Measurements from ENCODE around the gene ENOX2. TPM values are rescaled to one million over a fixed set of nuclear protein-coding genes. Genes with fewer than 3 reads are reported as not detected.

Gene ENOX2
- total RNA-seq, 1 donor from 2014 or later = 25.2 TPM

DNA sequence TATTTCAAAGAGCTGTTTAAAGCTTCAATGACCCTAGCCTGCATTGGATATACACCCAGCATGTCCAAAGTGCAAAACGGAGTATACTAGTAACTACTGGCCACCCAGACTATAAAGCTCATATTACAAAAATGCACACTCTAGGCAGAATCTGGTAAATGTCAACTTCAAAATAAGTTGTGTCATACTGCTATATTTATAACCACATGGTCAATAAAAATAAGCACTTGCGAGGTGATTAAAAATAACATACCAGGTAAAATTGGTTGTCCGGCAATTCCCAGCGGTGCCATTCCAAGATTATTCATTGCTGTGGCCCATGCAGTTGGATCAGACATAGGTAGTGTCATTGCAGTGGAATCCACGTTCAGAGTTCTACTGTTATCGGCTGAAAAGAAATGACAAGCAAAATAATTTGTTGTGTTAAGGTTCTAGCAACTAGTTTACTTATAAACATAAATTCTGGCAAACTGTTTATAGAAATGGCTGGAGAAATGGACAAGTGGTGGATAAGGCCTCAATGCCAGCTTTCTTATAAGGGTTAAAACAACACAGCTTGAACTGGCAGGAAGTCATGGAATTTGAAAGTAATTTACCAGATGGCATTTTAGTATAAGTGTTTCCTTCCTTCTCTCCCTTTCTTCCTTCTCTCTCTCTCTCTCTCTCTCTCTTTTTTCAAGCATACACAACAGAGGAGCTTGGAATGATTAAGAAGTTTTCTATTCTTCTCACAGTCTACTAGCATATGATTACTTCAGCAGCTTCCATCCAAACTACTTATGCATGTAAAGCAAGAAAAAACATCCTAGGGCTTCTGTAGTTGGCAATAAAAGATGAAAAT is 199.9 kb downstream of the ENOX2 start:
- H3K27me3 Mint-ChIP-seq = no peaks in the 10 kb centered on the region
- no peak overlapping the region for H3K4me3 Mint-ChIP-seq
- H3K36me3 Mint-ChIP-seq = no peaks in the 10 kb centered on the region
- TF ChIP-seq, protein P1, sequence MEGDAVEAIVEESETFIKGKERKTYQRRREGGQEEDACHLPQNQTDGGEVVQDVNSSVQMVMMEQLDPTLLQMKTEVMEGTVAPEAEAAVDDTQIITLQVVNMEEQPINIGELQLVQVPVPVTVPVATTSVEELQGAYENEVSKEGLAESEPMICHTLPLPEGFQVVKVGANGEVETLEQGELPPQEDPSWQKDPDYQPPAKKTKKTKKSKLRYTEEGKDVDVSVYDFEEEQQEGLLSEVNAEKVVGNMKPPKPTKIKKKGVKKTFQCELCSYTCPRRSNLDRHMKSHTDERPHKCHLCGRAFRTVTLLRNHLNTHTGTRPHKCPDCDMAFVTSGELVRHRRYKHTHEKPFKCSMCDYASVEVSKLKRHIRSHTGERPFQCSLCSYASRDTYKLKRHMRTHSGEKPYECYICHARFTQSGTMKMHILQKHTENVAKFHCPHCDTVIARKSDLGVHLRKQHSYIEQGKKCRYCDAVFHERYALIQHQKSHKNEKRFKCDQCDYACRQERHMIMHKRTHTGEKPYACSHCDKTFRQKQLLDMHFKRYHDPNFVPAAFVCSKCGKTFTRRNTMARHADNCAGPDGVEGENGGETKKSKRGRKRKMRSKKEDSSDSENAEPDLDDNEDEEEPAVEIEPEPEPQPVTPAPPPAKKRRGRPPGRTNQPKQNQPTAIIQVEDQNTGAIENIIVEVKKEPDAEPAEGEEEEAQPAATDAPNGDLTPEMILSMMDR (conservative IDR thresholded peaks at IDR 0.05) = no peak
- no peak for DNase-seq (ENCODE audit: extremely low spot score, unreplicated experiment)
- no peak overlapping the region for H3K27ac Mint-ChIP-seq
- no peaks in the 10 kb centered on the region for H3K9me3 Mint-ChIP-seq
- H3K4me1 Mint-ChIP-seq (ENCODE audit: unreplicated experiment) = no peaks in the 10 kb centered on the region

DNA sequence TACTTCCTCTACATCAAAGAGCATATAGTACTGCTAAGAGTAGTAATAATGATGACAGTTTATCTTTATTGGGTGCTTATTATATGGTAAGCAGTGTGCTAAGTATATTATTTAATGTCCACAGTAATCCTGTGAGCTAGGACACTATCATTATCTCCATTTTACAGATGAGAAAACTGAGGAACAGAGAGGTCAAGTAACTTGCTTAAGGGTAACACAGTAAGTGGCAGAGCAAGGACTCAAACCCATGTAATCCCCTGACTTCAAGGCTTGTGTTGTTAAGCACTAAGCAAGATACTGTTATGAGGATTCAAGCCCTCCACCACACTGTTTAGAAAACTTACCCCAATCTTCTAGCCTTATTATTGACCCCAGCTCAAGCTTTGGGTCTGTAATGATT is 202.4 kb downstream of the ENOX2 start:
- Mint-ChIP-seq H3K4me1 (ENCODE audit: unreplicated experiment) (no peaks in the 10 kb centered on the region), H3K36me3 (no peaks in the 10 kb centered on the region), H3K9me3 (no peaks in the 10 kb centered on the region), H3K4me3 (no peak overlapping the region), H3K27me3 (no peaks in the 10 kb centered on the region), H3K27ac (no peak overlapping the region)
- DNase-seq (ENCODE audit: extremely low spot score, unreplicated experiment) = no peak
- TF ChIP-seq, protein P1 (conservative IDR thresholded peaks at IDR 0.05) = no peak

DNA sequence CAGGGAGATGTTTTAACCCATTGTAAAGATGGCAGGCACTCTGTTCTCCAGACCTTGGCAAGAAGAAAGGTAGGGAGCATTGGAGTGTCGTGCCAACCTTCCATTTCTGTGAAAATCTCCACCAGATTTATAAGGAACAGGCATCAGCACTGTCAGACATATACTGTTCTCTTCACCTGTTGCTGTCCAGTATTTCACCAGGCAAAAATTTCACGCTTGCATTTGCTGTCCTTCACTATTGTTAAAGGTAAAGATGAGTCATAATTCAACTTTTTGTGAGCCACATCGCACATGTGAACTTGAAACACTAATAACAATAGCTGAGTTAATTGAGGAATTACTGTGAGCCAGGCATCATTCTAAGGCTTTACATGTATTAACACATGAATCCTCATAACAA is 203.4 kb downstream of the ENOX2 start:
- no peaks in the 10 kb centered on the region for H3K9me3 Mint-ChIP-seq
- no peak overlapping the region for H3K4me3 Mint-ChIP-seq
- TF ChIP-seq, protein P1 (conservative IDR thresholded peaks at IDR 0.05) = no peak
- H3K36me3 Mint-ChIP-seq = no peaks in the 10 kb centered on the region
- H3K4me1 Mint-ChIP-seq (ENCODE audit: unreplicated experiment) = no peaks in the 10 kb centered on the region
- no peak overlapping the region for H3K27ac Mint-ChIP-seq
- DNase-seq (ENCODE audit: extremely low spot score, unreplicated experiment) = no peak
- no peaks in the 10 kb centered on the region for H3K27me3 Mint-ChIP-seq

DNA sequence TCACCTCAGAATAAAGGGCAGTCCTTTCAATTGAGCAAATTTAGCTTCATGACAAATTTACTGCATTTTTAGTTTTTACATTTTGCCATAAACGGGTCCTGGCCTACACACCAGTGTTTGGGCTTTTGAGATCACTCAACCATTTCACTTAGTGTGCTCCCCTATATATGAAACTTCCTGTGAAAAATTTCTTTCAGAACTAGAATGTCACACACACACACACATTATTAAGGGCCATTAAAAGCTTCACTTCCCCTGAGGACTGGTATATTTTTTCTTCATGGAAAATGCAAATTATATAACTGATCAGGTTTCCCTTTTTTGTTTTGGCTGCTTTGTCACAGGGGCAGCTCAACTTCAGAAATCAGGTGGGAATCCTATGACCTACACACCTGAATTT is 206.5 kb downstream of the ENOX2 start:
- H3K4me1 Mint-ChIP-seq (ENCODE audit: unreplicated experiment) = peaks cover under 1% of the 10 kb centered on the region
- no peaks in the 10 kb centered on the region for H3K27me3 Mint-ChIP-seq
- no peaks in the 10 kb centered on the region for H3K9me3 Mint-ChIP-seq
- no peak overlapping the region for H3K4me3 Mint-ChIP-seq
- H3K27ac Mint-ChIP-seq = no peak overlapping the region
- no peak for DNase-seq (ENCODE audit: extremely low spot score, unreplicated experiment)
- TF ChIP-seq, protein P1 (conservative IDR thresholded peaks at IDR 0.05) = no peak
- peaks cover 1% of the 10 kb centered on the region for H3K36me3 Mint-ChIP-seq

DNA sequence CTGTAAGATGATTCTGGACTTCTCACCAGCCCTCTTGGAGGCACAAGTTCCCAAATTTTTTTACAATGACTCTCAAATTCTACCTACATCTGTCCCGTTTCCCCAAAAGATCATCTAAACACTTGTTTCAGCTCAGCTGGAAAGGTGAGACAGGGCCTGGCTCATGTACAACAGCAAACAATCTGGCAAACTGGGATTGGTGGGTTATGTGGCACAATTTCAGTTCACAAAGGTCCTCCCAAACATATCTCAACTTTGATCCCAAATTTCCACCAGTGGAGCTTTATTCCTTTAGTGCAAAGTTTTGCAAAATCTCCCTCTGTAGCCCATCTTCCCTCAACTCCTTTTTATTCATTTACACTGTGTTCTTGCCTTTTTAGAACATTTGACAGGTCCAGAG is 207.1 kb downstream of the ENOX2 start:
- H3K36me3 Mint-ChIP-seq = peaks cover 4% of the 10 kb centered on the region
- no peaks in the 10 kb centered on the region for H3K9me3 Mint-ChIP-seq
- H3K27ac Mint-ChIP-seq = no peak overlapping the region
- TF ChIP-seq, protein P1 (conservative IDR thresholded peaks at IDR 0.05) = no peak
- H3K4me1 Mint-ChIP-seq (ENCODE audit: unreplicated experiment) = peaks cover 3% of the 10 kb centered on the region
- no peak overlapping the region for H3K4me3 Mint-ChIP-seq
- DNase-seq (ENCODE audit: extremely low spot score, unreplicated experiment) = no peak
- H3K27me3 Mint-ChIP-seq = no peaks in the 10 kb centered on the region

Data from type B pancreatic cell (in vitro differentiated cells).